GM20000 (cell line): ENCODE measurements around the gene POLH.
A peak's percentile ranks its signal among the peaks of the same experiment; 100 is the strongest.
"Not testable (repeated sequence)": the region's sequence is repeated elsewhere in the genome, so short reads cannot be mapped to it uniquely, and the experiment has no call there.

Source experiments
- DNase-seq: peaks from one replicate; pipeline ENCODE4 v3.0.0; 2012; ENCODE audit warnings: low spot score
- TF ChIP-seq, protein P1 (sequence below): IDR thresholded peaks from 2 replicates; pipeline ENCODE4 v1.5.1; 2012; ENCODE audit warnings: mild to moderate bottlenecking, control low read depth; ENCODE audit errors: extremely low read depth, missing control alignments

The POLH gene

DNA sequence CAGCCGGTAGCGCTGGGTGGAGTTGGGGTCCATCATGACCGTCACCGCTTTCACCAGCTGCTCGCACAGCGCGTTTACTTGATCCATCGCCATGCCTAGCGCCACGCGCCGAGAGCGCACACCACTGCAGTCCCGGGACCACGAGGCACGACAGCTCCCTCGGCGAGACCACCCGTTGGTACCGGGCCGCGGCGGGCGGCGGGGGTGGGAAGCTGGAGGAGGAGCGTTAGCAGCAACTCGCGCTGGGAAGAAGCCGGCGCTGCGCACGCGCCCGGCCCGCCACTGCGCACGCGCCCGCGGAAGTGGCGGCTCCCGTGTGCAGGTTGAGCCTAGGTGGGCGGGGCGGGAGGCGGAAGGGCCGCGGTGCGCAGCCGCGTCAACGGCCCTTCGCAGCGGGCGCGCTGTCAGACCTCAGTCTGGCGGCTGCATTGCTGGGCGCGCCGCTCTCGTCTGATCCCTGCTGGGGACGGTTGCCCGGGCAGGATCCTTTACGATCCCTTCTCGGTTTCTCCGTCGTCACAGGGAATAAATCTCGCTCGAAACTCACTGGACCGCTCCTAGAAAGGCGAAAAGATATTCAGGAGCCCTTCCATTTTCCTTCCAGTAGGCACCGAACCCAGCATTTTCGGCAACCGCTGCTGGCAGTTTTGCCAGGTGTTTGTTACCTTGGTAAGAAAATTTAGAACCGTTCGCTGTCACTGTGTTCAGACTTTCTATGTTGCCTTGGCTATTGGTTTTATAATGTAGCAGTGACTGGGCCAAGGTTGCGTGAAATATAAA lies at the start of gene POLH, which contains the start of gene XPO5:
Gene POLH, plus strand, starts transcription at position 414 of the 780 bp plus-strand sequence. CDS start 6,135 bp downstream, outside the sequence.
Gene XPO5, minus strand, starts transcription at position 267 of the 780 bp plus-strand sequence. Its CDS starts 174 bp downstream, at position 93.
- DNase-seq, result peak; percentile 98
- TF ChIP-seq, protein P1, sequence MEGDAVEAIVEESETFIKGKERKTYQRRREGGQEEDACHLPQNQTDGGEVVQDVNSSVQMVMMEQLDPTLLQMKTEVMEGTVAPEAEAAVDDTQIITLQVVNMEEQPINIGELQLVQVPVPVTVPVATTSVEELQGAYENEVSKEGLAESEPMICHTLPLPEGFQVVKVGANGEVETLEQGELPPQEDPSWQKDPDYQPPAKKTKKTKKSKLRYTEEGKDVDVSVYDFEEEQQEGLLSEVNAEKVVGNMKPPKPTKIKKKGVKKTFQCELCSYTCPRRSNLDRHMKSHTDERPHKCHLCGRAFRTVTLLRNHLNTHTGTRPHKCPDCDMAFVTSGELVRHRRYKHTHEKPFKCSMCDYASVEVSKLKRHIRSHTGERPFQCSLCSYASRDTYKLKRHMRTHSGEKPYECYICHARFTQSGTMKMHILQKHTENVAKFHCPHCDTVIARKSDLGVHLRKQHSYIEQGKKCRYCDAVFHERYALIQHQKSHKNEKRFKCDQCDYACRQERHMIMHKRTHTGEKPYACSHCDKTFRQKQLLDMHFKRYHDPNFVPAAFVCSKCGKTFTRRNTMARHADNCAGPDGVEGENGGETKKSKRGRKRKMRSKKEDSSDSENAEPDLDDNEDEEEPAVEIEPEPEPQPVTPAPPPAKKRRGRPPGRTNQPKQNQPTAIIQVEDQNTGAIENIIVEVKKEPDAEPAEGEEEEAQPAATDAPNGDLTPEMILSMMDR, result no peak

DNA sequence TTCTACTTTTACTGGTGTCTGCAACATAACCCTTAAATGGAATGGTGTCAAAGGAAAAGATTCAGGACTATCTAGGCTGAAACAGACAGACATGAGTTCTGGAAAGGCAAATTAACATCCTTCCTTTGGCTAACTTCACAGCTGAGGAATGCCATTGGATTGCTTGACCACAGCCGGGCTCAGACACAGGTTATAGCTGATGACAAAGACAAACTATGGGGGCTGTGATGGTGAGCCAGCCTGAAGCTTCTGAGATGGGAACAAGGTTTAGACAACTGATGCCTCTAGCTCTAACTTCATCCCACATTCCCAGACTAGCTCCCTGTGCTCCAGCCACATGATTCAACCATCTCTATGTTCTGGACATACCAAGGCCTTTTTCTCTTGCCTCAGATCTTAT lies 43.8 kb upstream of the POLH start:
- no peak for DNase-seq
- TF ChIP-seq, protein P1, result no peak

DNA sequence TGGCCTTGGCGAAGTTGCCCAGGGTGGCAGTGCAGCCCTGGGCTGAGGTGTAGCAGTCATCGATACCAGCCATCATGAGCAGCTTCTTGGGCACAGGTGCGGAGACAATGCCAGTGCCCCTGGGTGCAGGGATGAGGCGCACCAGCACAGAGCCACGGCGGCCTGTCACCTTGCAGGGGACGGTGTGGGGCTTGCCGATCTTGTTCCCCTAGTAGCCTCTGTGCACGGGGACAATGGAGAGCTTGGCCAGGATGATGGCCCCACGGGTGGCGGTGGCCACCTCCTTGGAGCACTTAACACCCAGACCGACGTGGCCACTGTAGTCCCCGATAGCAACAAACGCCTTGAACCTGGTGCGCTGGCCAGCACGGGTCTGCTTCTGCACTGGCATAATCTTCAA lies 37.0 kb upstream of the POLH start:
- not testable (repeated sequence) for DNase-seq

DNA sequence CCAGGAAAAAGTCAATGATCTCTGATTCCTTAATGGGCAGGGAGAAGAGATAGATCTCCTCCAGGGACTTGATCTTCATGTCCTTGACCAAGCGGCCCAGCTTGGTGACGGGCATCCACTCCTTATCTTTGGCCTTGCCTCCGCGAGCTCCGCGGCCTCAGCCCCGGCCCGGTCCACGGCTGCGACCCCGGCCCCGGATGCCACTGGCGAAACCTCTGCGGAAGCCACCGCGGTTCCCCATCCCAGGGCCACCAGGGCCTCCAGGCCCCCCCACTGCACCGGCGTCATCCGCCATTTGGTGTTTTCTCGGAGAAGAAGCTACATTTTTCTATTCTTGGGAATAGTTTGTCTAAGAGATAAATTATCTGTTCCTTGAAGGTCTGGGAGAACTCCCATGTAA lies 36.6 kb upstream of the POLH start:
- not testable (repeated sequence) for DNase-seq

DNA sequence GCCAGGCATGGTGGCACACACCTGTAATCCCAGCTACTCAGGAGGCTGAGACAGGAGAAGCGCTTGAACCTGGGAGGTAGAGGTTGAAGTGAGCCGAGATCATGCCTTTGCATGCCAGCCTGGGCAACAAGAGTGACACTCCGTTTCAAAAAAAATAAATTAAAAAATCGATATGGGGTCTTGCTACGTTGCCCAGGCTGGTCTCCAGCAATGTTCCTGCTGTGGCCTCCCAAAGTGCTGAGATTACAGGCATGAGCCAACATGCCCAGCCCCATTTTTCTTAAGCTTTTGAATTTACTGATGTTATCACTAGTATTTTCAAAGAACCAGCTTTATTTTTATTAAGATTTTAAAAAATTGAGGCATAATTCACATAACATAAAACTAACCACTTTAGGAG lies 35.5 kb upstream of the POLH start:
- TF ChIP-seq, protein P1, result no peak

DNA sequence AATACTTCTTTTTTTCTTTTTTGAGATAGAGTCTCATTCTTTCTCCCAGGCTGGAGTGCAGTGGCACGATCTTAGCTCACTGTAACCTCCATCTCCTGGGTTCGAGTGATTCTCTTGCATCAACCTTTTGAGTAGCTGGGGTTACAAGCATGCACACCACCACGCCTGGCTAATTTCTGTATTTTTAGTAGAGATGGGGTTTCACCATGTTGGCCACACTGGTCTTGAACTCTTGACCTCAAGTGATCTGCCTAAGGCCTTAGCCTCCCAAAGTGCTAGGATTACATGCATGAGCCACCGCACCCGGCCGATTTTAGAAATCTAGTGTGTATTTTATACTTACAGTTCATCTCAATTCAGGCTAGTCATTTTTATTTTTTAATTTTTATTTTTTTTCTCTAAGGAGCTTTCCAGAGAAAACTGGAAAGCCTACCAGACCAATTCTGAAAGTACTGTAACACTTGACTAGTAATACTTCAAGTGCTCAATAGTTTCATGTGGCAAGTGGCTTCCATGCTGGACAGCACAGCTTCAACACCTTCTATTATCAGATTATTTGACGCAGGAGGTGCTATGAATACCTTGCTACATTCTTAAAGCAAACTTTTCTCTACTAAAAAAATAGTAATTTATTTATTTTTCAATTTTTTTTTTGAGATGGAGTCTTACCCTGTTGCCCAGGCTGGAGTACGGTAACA lies 34.1 kb upstream of the POLH start:
- DNase-seq, result peak; percentile 46
- TF ChIP-seq, protein P1, result no peak

More for the DNA sequence above, 35.5 kb upstream of the POLH start:
- no peak for DNase-seq

DNA sequence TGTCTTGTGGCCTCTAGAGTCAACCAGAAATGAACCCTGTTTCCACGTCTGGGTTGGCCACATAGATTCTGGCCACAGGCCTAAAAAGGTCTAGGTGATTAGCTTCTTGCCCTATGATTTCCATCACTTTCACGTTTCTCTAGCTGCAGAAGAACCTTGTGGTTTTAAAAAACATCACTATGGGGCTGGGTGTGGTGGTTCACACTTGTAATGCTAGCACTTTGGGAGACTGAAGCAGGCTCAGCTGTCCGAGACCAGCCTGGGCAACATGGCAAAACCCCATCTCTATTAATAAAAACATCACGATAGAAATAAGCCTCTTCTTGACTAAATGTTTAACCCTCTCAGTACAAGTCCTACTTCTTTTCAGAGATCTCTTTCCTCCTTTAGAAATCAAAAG lies 31.5 kb upstream of the POLH start:
- TF ChIP-seq, protein P1, result no peak
- no peak for DNase-seq

DNA sequence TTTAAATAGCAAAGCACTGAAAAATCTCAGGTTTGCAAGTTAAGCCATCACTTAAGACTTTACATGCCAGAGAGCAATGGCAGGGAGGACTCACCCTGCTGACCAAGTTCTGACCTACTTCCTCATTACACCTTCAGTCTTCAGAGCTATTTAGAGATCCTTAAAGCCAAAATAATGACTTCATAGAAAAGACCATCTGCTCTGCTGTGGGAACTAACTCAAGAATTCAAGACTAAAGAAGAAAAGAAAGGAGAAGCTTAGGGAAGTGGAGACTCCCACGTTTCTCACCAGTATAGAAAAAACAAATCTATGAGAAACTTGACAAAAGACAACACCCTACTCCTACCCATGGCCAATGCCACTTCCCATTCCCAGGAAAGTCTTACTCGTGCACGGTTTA lies 28.8 kb upstream of the POLH start:
- TF ChIP-seq, protein P1, result no peak
- DNase-seq, result peak; percentile 36

DNA sequence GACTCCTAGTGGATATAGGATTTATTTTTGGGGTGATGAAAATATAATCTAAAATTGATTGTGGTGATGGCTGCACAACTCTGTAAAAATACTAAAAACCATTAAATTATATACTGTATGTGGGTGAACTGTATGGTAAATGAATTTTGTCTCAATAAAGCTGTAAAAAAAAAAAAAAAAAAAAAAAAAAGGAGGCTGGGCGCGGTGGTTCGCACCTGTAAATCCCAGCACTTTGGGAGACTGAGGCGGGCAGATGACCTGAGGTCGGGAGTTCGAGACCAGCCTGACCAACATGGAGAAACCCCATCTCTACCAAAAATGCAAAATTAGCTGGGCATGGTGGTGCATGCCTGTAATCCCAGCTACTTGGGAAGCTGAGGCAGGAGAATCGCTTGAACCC lies 18.4 kb upstream of the POLH start:
- not testable (repeated sequence) for DNase-seq
